Spleen (tissue), 11 donors: Measurements from ENCODE around the gene RBX1. TPM values are rescaled to one million over a fixed set of nuclear protein-coding genes. Genes with fewer than 3 reads are reported as not detected.

Source experiments
- DNase-seq: peaks from one replicate; pipeline ENCODE4 v3.0.0-alpha.2; 2020
- H3K27ac ChIP-seq, 8 donors: fragments of 200-600 bp; sonication (generic) in 7 of 8; 1 replicate in 4 of 8; 2 replicates in 4 of 8; pipeline versions ENCODE4 v1.5.0 to v1.8.0; 2016 to 2021; ENCODE audit warnings: inconsistent platforms in 4 of 8, mild to moderate bottlenecking in 4 of 8, moderate library complexity in 1 of 8
- H3K27me3 ChIP-seq, 7 donors: fragments of 200-600 bp; sonication (generic) in 6 of 7; replicated peaks in 1 of 7; 1 replicate in 4 of 7; 2 replicates in 3 of 7; pipeline versions ENCODE4 v1.5.0 to v1.8.0; 2016 to 2021; ENCODE audit warnings: inconsistent platforms in 3 of 7, mild to moderate bottlenecking in 1 of 7
- H3K36me3 ChIP-seq, 6 donors: fragments of 200-600 bp; sonication (generic) in 5 of 6; 1 replicate in 4 of 6; 2 replicates in 2 of 6; pipeline versions ENCODE4 v1.5.0 to v1.8.0; 2016 to 2021; ENCODE audit warnings: inconsistent platforms in 2 of 6
- H3K4me1 ChIP-seq, 6 donors: fragments of 200-600 bp; sonication (generic) in 5 of 6; 1 replicate in 3 of 6; 2 replicates in 3 of 6; pipeline versions ENCODE4 v1.5.0 to v1.8.0; 2016 to 2021; ENCODE audit warnings: inconsistent platforms in 3 of 6
- H3K4me3 ChIP-seq, 8 donors: fragments of 200-600 bp; sonication (generic) in 7 of 8; 1 replicate in 4 of 8; 2 replicates in 4 of 8; pipeline versions ENCODE4 v1.5.0 to v1.8.0; 2016 to 2021; ENCODE audit warnings: inconsistent platforms in 4 of 8, mild to moderate bottlenecking in 4 of 8, moderate library complexity in 2 of 8
- H3K9me3 ChIP-seq, 8 donors: fragments of 200-600 bp; sonication (generic) in 7 of 8; 1 replicate in 4 of 8; 2 replicates in 4 of 8; pipeline versions ENCODE4 v1.5.0 to v1.8.0; 2016 to 2021; ENCODE audit warnings: inconsistent platforms in 4 of 8
- POLR2A ChIP-seq, 3 donors: fragments of 450-650 bp; IDR thresholded peaks; one replicate each; pipeline ENCODE4 v1.5.1; 2017; ENCODE audit warnings: antibody characterized with exemption in 3 of 3, mild to moderate bottlenecking in 1 of 3
- POLR2AphosphoS5 ChIP-seq, 3 donors: sonication (generic); formaldehyde crosslinking; IDR thresholded peaks; one replicate each; pipeline ENCODE4 v1.5.1; 2017; ENCODE audit warnings: antibody characterized with exemption in 3 of 3
- WGBS, 5 donors: extraction: QIAGEN DNeasy Blood & Tissue Kit in 3 of 5; methylation state at CpG; one replicate each; pipeline versions ENCODE4 v1.1.5 to v1.1.7; 2013 to 2018; 5-methylcytosine and 5-hydroxymethylcytosine counted together
- intact Hi-C: fragments of 100-400 bp; cut with DNase I; formaldehyde crosslinking; loops from one replicate; pipeline ENCODE4 v1.15.0; 2023; ENCODE audit warnings: low total_unique reads
- polyA plus RNA-seq, 3 donors: library from polyadenylated mRNA; stranded (reverse); fragments of 200-250 nt; gene quantifications; one replicate each; pipeline ENCODE4 v1.2.1, GENCODE V29; 2013
- total RNA-seq, 7 donors: library from RNA; depleted of rRNA in 3 of 7; stranded (reverse); fragments of >200 nt in 3 of 7; fragmentation: NEBNext Ultra II Directional in 4 of 7; extraction: Animal tissue kit (Norgen Biotek cat#: 25700) in 4 of 7; gene quantifications; one replicate each; pipeline versions ENCODE4 v1.1.0 to v1.2.1, GENCODE V29; 2016 to 2021
- TF ChIP-seq, protein P1 (sequence below), 11 experiments: fragments of 200-600 bp in 7 of 11; fragments of 450-650 bp in 4 of 11; sonication (generic) in 4 of 11; IDR thresholded peaks in 8 of 11; conservative IDR thresholded peaks in 3 of 11; 1 replicate in 7 of 11; 2 replicates in 4 of 11; pipeline versions ENCODE4 v1.4.0 to v1.8.0; 2016 to 2021; ENCODE audit warnings: antibody characterized with exemption in 11 of 11, inconsistent platforms in 4 of 11, mild to moderate bottlenecking in 1 of 11
- donor health status: healthy with polysubstance abuse.
- donor health status: DM: no; HTN: no; CAD: no; lungs with moderate emphysema.
- donor health status: DM: no; HTN: no; CAD: no.
- donor health status: Bipolar disorder and iron deficiency.
- donor health status: healthy.
- donor health status: DM: no; HTN: no; CAD: no.
- donor health status: DM: yes; HTN: yes; CAD: no.

The RBX1 gene
- total and polyA plus RNA-seq, 10 donors: 28.0 to 86.8 (median 41.7) TPM

DNA sequence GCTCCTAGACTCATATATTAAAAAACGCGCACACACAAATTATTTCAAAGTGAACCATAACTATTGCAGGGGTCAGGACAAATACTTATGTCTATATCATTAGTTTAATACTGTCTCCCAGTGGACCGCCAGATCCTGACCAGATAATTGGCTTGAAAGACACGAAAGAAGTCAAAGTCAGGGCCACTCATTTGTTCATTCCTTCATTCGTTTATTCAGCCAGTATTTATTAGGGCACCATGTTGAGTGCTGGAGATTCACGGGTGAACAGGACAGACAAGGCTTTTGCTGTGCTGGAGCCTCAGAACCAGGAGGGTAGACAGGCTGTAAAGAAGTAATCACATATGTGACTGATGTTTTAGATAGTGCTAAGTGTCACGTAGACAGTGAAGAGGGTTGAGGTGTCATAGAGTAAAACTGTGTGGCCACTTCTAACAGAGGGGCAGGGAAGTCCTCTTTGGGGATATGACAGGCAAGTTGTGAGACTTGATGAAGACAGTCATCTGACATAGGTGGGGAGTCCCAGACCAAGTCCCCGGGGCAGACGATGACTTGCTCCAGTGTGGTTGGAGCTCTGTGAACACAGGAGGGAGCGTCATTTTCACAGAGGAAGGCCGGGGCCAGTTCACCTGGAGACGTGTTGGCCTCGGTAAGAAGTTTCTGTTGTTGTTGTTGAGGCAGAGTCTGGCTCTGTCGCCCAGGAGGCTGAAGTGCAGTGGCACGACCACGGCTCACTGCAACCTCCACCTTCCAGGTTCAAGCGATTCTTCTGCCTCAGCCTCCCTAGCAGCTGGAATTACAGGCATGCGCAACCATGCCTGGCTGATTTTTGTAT, 25.9 kb downstream of the RBX1 start:
- WGBS, 5 donors: 85 to 95% (median 92%) methylated on average over 14 to 18 of the region's 18 CpGs
- Histone ChIP-seq H3K4me3 (no peak overlapping the region), H3K36me3 (peaks cover 0 to 16% (median 13%) of the 10 kb centered on the region in 6 donors), H3K27me3 (no peaks in the 10 kb centered on the region), H3K9me3 (no peaks in the 10 kb centered on the region), H3K4me1 (no peaks in the 10 kb centered on the region), H3K27ac (no peak overlapping the region)
- peak; percentile 10 for DNase-seq
- no peak for TF ChIP-seq POLR2AphosphoS5 (IDR thresholded peaks at IDR 0.05)
- TF ChIP-seq, protein P1, sequence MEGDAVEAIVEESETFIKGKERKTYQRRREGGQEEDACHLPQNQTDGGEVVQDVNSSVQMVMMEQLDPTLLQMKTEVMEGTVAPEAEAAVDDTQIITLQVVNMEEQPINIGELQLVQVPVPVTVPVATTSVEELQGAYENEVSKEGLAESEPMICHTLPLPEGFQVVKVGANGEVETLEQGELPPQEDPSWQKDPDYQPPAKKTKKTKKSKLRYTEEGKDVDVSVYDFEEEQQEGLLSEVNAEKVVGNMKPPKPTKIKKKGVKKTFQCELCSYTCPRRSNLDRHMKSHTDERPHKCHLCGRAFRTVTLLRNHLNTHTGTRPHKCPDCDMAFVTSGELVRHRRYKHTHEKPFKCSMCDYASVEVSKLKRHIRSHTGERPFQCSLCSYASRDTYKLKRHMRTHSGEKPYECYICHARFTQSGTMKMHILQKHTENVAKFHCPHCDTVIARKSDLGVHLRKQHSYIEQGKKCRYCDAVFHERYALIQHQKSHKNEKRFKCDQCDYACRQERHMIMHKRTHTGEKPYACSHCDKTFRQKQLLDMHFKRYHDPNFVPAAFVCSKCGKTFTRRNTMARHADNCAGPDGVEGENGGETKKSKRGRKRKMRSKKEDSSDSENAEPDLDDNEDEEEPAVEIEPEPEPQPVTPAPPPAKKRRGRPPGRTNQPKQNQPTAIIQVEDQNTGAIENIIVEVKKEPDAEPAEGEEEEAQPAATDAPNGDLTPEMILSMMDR (IDR thresholded peaks at IDR 0.05 in 8 of 11, conservative IDR thresholded peaks at IDR 0.05 in 3 of 11): no peak
- no peak for TF ChIP-seq POLR2A (IDR thresholded peaks at IDR 0.05)
- intact Hi-C loops: no loop called here

DNA sequence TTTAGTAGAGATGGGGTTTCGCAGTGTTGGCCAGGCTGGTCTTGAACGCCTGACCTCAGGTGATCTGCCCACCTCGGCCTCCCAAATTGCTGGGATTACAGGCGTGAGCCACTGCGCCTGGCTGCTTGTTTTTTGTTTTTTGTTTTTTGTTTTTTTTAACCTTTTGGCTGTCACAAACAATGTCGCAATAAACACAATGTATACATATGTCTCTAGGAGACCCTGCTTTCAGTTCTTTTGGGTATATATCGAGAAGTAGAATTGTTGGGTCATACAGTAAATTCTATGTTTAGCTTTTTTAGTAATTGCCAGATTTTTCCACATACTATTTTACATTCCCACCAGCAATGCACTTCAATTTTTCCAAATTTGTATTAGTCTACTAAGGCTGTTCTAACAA, 28.0 kb downstream of the RBX1 start:
- DNase-seq: no peak
- TF ChIP-seq, protein P1 (IDR thresholded peaks at IDR 0.05 in 8 of 11, conservative IDR thresholded peaks at IDR 0.05 in 3 of 11): no peak
- TF ChIP-seq POLR2AphosphoS5 (IDR thresholded peaks at IDR 0.05): no peak
- TF ChIP-seq POLR2A (IDR thresholded peaks at IDR 0.05): no peak
- no peak overlapping the region for H3K27ac ChIP-seq

DNA sequence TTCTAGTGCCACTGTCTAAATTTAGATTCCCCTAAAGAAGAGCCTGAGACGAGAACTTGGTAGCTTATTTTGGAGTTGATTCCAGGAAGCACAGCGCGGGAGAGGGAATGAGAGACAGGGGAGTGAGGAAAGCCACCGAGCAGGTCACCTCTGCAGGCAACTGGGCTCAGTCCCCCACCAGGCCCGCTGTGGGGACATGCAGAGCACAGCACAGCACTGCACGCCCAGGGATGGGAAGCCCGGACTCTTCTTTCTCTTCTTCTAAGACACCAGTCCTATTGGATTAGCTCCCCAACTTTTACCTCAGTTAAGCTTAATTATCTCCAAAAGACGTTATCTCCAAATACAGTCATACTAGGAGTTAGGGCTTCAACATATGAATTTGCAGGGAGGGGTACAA, 28.7 kb downstream of the RBX1 start:
- Histone ChIP-seq H3K27me3 (no peaks in the 10 kb centered on the region), H3K9me3 (no peaks in the 10 kb centered on the region), H3K4me3 (no peak overlapping the region), H3K27ac (no peak overlapping the region), H3K36me3 (no peaks in the 10 kb centered on the region), H3K4me1 (peaks cover 0 to 15% (median 12%) of the 10 kb centered on the region in 6 donors)
- DNase-seq: peak; percentile 15
- TF ChIP-seq POLR2A (IDR thresholded peaks at IDR 0.05) (no peak), POLR2AphosphoS5 (IDR thresholded peaks at IDR 0.05) (no peak)
- TF ChIP-seq, protein P1 (IDR thresholded peaks at IDR 0.05 in 8 of 11, conservative IDR thresholded peaks at IDR 0.05 in 3 of 11): no peak
- 82 to 95% (median 91%) methylated on average over 8 of the region's 8 CpGs for WGBS, 5 donors
- intact Hi-C loops: no loop called here

More for the DNA sequence above, 28.0 kb downstream of the RBX1 start:
- Histone ChIP-seq H3K4me1 (peaks cover 0 to 15% (median 12%) of the 10 kb centered on the region in 6 donors), H3K9me3 (no peaks in the 10 kb centered on the region), H3K36me3 (no peaks in the 10 kb centered on the region), H3K27me3 (no peaks in the 10 kb centered on the region), H3K4me3 (no peak overlapping the region)
- WGBS, 5 donors: 92 to 97% (median 95%) methylated on average over 7 of the region's 7 CpGs
- intact Hi-C loops: no loop called here
